ENCODE data around the gene WDR74. TPM values are rescaled to one million over a fixed set of nuclear protein-coding genes. Genes with fewer than 3 reads are reported as not detected.
A peak's percentile ranks its signal among the peaks of the same experiment; 100 is the strongest.

WDR74 gene
- total RNA-seq: 10 to 100 TPM; 24.8 to 28.7 (median 26.6) TPM
- polyA plus RNA-seq: 17.9 TPM
- long read RNA-seq, donor 1, transcript WDR74-201 (11 exons, 1,289 nt): major isoform, 26 of 29 reads
- long read RNA-seq, donor 1, partial matches to known transcripts: 0 of 29 reads
- long read RNA-seq, donor 1, other reads (novel, unspliced or antisense): 3 of 29 reads
- long read RNA-seq, donor 2, transcript WDR74-201 (11 exons, 1,289 nt): major isoform, 12 of 15 reads
- long read RNA-seq, donor 2, partial matches to known transcripts: 1 of 15 reads
- long read RNA-seq, donor 2, other reads (novel, unspliced or antisense): 1 of 15 reads
- long read RNA-seq, donor 3, transcript WDR74-201 (11 exons, 1,289 nt): major isoform, 51 of 67 reads
- long read RNA-seq, donor 3, partial matches to known transcripts: 5 of 67 reads
- long read RNA-seq, donor 3, other reads (novel, unspliced or antisense): 6 of 67 reads
- long read RNA-seq, donor 4, transcript WDR74-201 (11 exons, 1,289 nt): major isoform, 13 of 17 reads
- long read RNA-seq, donor 4, partial matches to known transcripts: 1 of 17 reads
- long read RNA-seq, donor 4, other reads (novel, unspliced or antisense): 3 of 17 reads

DNA sequence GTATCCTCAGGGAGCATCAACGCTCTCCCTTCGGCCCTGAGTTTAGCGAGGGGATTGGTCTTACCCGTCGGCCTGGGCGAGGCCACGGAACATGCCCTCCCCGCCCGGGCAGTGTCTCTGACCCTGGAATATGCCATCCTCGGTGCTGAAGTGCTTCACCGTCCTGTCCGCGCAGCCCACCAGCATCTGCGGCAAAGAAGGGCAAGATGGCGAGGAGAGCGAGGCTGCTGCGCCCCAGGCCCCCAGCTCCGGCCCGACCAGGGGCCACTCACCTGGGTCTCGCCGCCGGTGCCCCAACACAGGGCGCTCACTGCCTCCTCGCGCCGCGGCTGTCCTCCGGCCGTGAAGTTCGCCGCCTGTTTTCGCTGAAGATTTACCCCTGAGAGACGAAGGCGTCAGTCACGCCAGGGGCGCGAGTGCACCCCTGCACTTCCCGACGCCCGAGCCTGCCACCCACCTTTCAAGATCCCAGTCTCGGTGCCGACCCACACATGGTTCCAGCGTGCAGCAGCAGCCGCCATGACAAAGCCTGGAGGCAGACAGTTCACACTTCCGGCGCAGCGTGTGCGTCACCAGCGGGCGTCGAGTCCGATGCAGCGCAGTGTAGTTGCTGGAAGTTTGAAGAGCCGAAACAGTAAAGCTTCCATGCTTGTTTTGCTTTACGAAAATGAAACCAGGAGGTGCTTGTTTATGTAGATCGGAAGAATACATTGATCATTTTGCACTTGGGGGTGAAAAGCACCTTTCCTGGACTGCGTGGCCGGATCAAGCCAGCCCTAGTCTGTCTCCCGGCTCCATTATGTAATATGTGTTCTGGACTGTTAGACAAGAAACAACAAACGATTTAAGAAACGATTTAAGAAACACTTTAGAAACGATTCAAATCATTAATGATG lies at the start of gene WDR74:
TSS of gene WDR74 (minus strand) at position 541 of the 896 bp plus-strand sequence. CDS start at position 521, 20 bp downstream.
- Histone ChIP-seq H3K27me3 (ENCODE audit: control insufficient read depth, insufficient read depth) (no peaks in the 10 kb centered on the region), H3K9me3 (ENCODE audit: control insufficient read depth, low read length) (no peaks in the 10 kb centered on the region), H3K4me1 (ENCODE audit: control insufficient read depth, insufficient read depth, low read length) (no peaks in the 10 kb centered on the region), H3K27ac (ENCODE audit: low read length) (peak within 1 kb of the TSS; percentile 99), H3K4me3 (ENCODE audit: low read length) (peak within 1 kb of the TSS; percentile 92)
- peak; percentile 93 to 97 (median 97) for DNase-seq
- intact Hi-C loops (cut with DNase I): loop anchor here in 1 of 4 donors (5.0 kb wide), 1 partner anchor 37 kb away; no protein-coding TSS in a partner anchor
- peak; percentile 78 to 82 for ATAC-seq
- under 1% methylated on average over 62 of the region's 62 CpGs for WGBS

GRCh38 chr11:62889126-62889483 lies 49.7 kb upstream of the WDR74 start:
- no peak overlapping the region for H3K4me3 ChIP-seq (ENCODE audit: low read length)
- DNase-seq (no peak), ATAC-seq (no peak)
- intact Hi-C loops (cut with DNase I): no loop called here
- WGBS: 58% methylated on average over 2 of the region's 2 CpGs
- no peaks in the 10 kb centered on the region for H3K9me3 ChIP-seq (ENCODE audit: control insufficient read depth, low read length)
- peaks cover 8% of the 10 kb centered on the region for H3K4me1 ChIP-seq (ENCODE audit: control insufficient read depth, insufficient read depth, low read length)
- H3K27ac ChIP-seq (ENCODE audit: low read length): peak overlapping the region; percentile 43
- H3K27me3 ChIP-seq (ENCODE audit: control insufficient read depth, insufficient read depth): no peaks in the 10 kb centered on the region

DNA sequence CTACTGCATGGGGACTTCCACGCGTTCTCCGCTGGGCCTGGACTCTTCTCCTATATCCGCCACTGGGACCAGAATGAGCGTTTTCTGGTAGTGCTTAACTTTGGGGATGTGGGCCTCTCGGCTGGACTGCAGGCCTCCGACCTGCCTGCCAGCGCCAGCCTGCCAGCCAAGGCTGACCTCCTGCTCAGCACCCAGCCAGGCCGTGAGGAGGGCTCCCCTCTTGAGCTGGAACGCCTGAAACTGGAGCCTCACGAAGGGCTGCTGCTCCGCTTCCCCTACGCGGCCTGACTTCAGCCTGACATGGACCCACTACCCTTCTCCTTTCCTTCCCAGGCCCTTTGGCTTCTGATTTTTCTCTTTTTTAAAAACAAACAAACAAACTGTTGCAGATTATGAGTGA lies 49.0 kb upstream of the WDR74 start:
- Histone ChIP-seq H3K9me3 (ENCODE audit: control insufficient read depth, low read length) (no peaks in the 10 kb centered on the region), H3K27me3 (ENCODE audit: control insufficient read depth, insufficient read depth) (no peaks in the 10 kb centered on the region), H3K4me3 (ENCODE audit: low read length) (no peak overlapping the region), H3K4me1 (ENCODE audit: control insufficient read depth, insufficient read depth, low read length) (peaks cover 8% of the 10 kb centered on the region), H3K27ac (ENCODE audit: low read length) (no peak overlapping the region)
- intact Hi-C loops (cut with DNase I): no loop called here
- WGBS: 90% methylated on average over 14 of the region's 14 CpGs
- DNase-seq (no peak), ATAC-seq (no peak)

GRCh38 chr11:62885137-62885750 lies 45.9 kb upstream of the WDR74 start:
- ATAC-seq (no peak), DNase-seq (no peak)
- Histone ChIP-seq H3K27me3 (ENCODE audit: control insufficient read depth, insufficient read depth) (no peaks in the 10 kb centered on the region), H3K27ac (ENCODE audit: low read length) (no peak overlapping the region), H3K9me3 (ENCODE audit: control insufficient read depth, low read length) (no peaks in the 10 kb centered on the region), H3K4me3 (ENCODE audit: low read length) (no peak overlapping the region), H3K4me1 (ENCODE audit: control insufficient read depth, insufficient read depth, low read length) (peaks cover 14% of the 10 kb centered on the region)
- 89% methylated on average over 11 of the region's 11 CpGs for WGBS
- intact Hi-C loops (cut with DNase I): no loop called here

DNA sequence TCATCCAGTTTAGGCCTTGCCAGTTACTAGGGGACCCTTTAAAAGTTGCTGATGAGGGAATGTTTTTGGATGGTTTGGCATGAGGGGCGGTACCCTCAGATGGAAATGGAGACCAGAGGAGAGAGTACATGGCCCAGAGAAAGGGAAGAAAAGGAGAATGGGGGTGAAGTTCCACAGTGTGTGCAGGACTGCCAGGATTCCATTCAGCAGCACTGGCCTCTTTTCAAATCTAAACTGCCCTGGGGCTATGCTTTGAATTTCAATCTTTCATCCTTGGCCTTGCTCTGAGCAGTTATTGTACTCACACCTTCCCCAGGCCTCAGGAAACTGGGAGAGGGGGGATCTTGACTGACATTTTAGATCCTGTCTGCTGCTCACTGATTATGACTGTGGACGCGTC lies 44.3 kb upstream of the WDR74 start:
- ATAC-seq: no peak
- intact Hi-C loops (cut with DNase I): no loop called here
- Histone ChIP-seq H3K27ac (ENCODE audit: low read length) (no peak overlapping the region), H3K4me3 (ENCODE audit: low read length) (no peak overlapping the region), H3K9me3 (ENCODE audit: control insufficient read depth, low read length) (no peaks in the 10 kb centered on the region), H3K4me1 (ENCODE audit: control insufficient read depth, insufficient read depth, low read length) (peaks cover 11% of the 10 kb centered on the region), H3K27me3 (ENCODE audit: control insufficient read depth, insufficient read depth) (no peaks in the 10 kb centered on the region)
- WGBS: 73% methylated on average over 3 of the region's 3 CpGs
- no peak for DNase-seq

- WGBS: 54% methylated on average over 5 of the region's 5 CpGs
- Histone ChIP-seq H3K4me3 (ENCODE audit: low read length) (peak overlapping the region; percentile 69), H3K27ac (ENCODE audit: low read length) (no peak overlapping the region), H3K27me3 (ENCODE audit: control insufficient read depth, insufficient read depth) (no peaks in the 10 kb centered on the region), H3K4me1 (ENCODE audit: control insufficient read depth, insufficient read depth, low read length) (peaks cover 11% of the 10 kb centered on the region), H3K9me3 (ENCODE audit: control insufficient read depth, low read length) (no peaks in the 10 kb centered on the region)
- DNase-seq (no peak), ATAC-seq (no peak)
- intact Hi-C loops (cut with DNase I): no loop called here
These were observed 43.6 kb upstream of the WDR74 start for GRCh38 chr11:62882788-62883501.

DNA sequence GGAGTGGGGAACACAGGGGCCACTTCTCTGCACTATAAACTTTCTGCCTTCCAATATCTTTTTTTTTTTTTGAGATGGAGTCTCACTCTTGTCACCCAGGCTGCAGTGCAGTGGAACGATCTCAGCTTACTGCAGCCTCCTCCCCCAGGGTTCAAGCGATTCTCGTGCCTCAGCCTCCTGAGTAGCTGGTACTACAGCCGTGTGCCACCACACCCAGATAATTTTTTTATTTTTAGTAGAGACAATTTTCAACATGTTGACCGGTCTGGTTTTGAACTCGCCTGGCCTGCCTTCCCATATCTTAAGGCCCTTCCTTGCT lies 43.0 kb upstream of the WDR74 start:
- WGBS: 28% methylated on average over 6 of the region's 6 CpGs
- ATAC-seq (no peak), DNase-seq (no peak)
- intact Hi-C loops (cut with DNase I): no loop called here
- Histone ChIP-seq H3K4me1 (ENCODE audit: control insufficient read depth, insufficient read depth, low read length) (peaks cover 11% of the 10 kb centered on the region), H3K4me3 (ENCODE audit: low read length) (peak overlapping the region; percentile 69), H3K27ac (ENCODE audit: low read length) (no peak overlapping the region), H3K9me3 (ENCODE audit: control insufficient read depth, low read length) (no peaks in the 10 kb centered on the region), H3K27me3 (ENCODE audit: control insufficient read depth, insufficient read depth) (no peaks in the 10 kb centered on the region)

- DNase-seq: peak; percentile 95 to 96 (median 95)
- 3% methylated on average over 21 of the region's 21 CpGs for WGBS
- H3K27me3 ChIP-seq (ENCODE audit: control insufficient read depth, insufficient read depth): no peaks in the 10 kb centered on the region
- ATAC-seq: peak; percentile 73 to 85
- no peaks in the 10 kb centered on the region for H3K9me3 ChIP-seq (ENCODE audit: control insufficient read depth, low read length)
- H3K4me1 ChIP-seq (ENCODE audit: control insufficient read depth, insufficient read depth, low read length): peaks cover 11% of the 10 kb centered on the region
- peak overlapping the region; percentile 95 for H3K27ac ChIP-seq (ENCODE audit: low read length)
- intact Hi-C loops (cut with DNase I): no loop called here
- H3K4me3 ChIP-seq (ENCODE audit: low read length): peak overlapping the region; percentile 69
These were observed 42.4 kb upstream of the WDR74 start for GRCh38 chr11:62881579-62882430.

DNA sequence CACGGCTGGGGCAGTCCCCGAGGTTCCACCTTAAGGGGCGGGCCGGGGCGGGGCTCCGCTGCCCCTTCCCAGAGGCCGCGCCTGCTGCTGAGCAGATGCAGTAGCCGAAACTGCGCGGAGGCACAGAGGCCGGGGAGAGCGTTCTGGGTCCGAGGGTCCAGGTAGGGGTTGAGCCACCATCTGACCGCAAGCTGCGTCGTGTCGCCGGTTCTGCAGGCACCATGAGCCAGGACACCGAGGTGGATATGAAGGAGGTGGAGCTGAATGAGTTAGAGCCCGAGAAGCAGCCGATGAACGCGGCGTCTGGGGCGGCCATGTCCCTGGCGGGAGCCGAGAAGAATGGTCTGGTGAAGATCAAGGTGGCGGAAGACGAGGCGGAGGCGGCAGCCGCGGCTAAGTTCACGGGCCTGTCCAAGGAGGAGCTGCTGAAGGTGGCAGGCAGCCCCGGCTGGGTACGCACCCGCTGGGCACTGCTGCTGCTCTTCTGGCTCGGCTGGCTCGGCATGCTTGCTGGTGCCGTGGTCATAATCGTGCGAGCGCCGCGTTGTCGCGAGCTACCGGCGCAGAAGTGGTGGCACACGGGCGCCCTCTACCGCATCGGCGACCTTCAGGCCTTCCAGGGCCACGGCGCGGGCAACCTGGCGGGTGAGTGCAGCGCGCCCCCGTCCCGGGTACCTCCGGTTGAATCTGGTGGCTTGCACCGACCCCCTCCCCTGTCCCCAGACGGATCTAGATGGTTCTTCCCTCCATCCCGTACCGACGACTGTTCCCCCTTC lies 41.6 kb upstream of the WDR74 start, which contains the start of gene SLC3A2:
TSS of gene SLC3A2 (plus strand) at position 94 of the 776 bp plus-strand sequence. CDS start at position 222, 128 bp downstream.
- H3K4me1 ChIP-seq (ENCODE audit: control insufficient read depth, insufficient read depth, low read length): peaks cover 11% of the 10 kb centered on the region
- H3K9me3 ChIP-seq (ENCODE audit: control insufficient read depth, low read length): no peaks in the 10 kb centered on the region
- ATAC-seq (peak; percentile 94), DNase-seq (peak; percentile 90 to 97 (median 95))
- no peaks in the 10 kb centered on the region for H3K27me3 ChIP-seq (ENCODE audit: control insufficient read depth, insufficient read depth)
- intact Hi-C loops (cut with DNase I): no loop called here
- peak within 1 kb of the TSS; percentile 69 for H3K4me3 ChIP-seq (ENCODE audit: low read length)
- H3K27ac ChIP-seq (ENCODE audit: low read length): peak within 1 kb of the TSS; percentile 95
- under 1% methylated on average over 69 of the region's 69 CpGs for WGBS

Measured in right cardiac atrium (tissue), 5 donors.